Ascending aorta (tissue), 2 donors: Measurements from ENCODE around the gene PLXDC1. TPM values are rescaled to one million over a fixed set of nuclear protein-coding genes. Genes with fewer than 3 reads are reported as not detected.
A peak's percentile ranks its signal among the peaks of the same experiment; 100 is the strongest.

Experiments used
- DNase-seq, 2 donors: peaks; one replicate each; pipeline ENCODE4 v3.0.0-alpha.2; 2019; ENCODE audit warnings: low spot score in 2 of 2
- H3K27ac ChIP-seq, 2 donors: fragments of 200-600 bp; sonication (generic); one replicate each; pipeline ENCODE4 v1.5.1; 2016 to 2017; ENCODE audit warnings: mild to moderate bottlenecking in 1 of 2
- H3K27me3 ChIP-seq: fragments of 200-600 bp; sonication (generic); one replicate; pipeline ENCODE4 v1.5.1; 2017
- H3K36me3 ChIP-seq, 2 donors: fragments of 200-600 bp; sonication (generic); one replicate each; pipeline ENCODE4 v1.5.1; 2016
- H3K4me1 ChIP-seq, 2 donors: fragments of 200-600 bp; sonication (generic); one replicate each; pipeline ENCODE4 v1.5.1; 2016 to 2017; ENCODE audit warnings: mild to moderate bottlenecking in 1 of 2
- H3K4me3 ChIP-seq, 2 donors: fragments of 200-600 bp; sonication (generic); one replicate each; pipeline ENCODE4 v1.5.1; 2016 to 2017; ENCODE audit warnings: mild to moderate bottlenecking in 1 of 2
- H3K9me3 ChIP-seq, 2 donors: fragments of 200-600 bp; sonication (generic); one replicate each; pipeline ENCODE4 v1.5.1; 2016
- intact Hi-C: fragments of 100-400 bp; cut with DNase I; formaldehyde crosslinking; loops from one replicate; pipeline ENCODE4 v1.15.1; 2023
- total RNA-seq: library from RNA; depleted of rRNA; stranded (reverse); fragments of >200 nt; gene quantifications from one replicate; pipeline ENCODE4 v1.1.0, GENCODE V29; 2016
- TF ChIP-seq, protein P1 (sequence below), 3 experiments: fragments of 200-600 bp in 2 of 3; fragments of 450-650 bp in 1 of 3; sonication (generic) in 2 of 3; IDR thresholded peaks; one replicate each; pipeline ENCODE4 v1.5.1; 2016 to 2019; ENCODE audit warnings: antibody characterized with exemption in 3 of 3, mild to moderate bottlenecking in 1 of 3, moderate library complexity in 1 of 3

The PLXDC1 gene
- total RNA-seq, 1 donor from 2014 or later, result 23.8 TPM

DNA sequence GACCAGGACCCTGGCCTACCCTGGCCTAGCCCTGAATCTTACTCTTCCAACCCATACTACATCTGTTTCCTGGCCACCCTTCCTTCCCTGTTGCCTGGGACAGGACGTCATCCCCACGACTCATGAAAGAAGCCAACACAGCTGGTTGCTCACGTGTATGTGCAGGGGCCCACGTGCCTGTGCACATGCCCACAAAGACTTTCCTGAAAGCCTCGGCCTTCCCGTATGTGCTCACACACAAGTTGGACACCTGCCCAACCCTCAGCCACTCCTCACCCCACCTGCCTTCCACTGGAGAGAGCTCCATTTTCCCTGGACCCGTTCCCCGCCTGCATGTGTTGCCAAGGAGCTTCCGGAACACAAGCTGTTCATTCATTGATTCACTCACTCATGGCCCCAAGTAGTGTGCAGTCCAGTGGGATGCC lies 7.0 kb downstream of the PLXDC1 start:
- intact Hi-C loops, result no loop called here
- peak overlapping the region in 1 of 2 donors; percentile 56 for H3K27ac ChIP-seq
- peak; percentile 25 to 81 for DNase-seq

DNA sequence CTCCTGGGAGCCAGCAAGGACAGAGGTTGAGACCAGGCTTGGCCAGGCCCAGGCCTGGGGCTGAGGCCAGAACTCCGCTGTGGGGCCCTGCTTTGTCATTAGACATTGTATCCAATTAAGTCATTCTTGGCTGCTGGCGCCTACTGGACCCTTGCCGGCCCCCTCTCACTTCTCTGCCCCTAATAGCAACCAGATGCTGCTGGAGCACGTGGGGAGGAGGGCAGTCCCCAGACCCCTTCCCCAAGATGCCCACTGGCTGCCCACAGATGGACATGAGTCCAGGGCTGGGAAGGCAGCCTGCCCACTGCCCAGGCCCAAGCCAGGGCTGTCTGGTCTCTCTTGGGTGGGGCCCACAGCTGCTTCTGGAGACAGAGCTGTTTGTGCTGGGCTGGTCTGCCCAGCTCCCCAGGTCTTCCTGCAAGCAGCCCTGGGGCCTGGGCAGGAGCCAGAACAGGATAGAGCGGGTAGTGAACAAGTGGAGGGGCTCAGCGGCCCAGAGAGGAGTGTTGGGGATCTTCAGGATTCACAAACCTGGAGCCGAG lies 7.8 kb downstream of the PLXDC1 start:
- H3K27ac ChIP-seq, result peak overlapping the region; percentile 16 to 56

More for the DNA sequence above, 7.0 kb downstream of the PLXDC1 start:
- no peak overlapping the region for H3K4me3 ChIP-seq
- no peaks in the 10 kb centered on the region for H3K36me3 ChIP-seq
- no peaks in the 10 kb centered on the region for H3K4me1 ChIP-seq
- H3K9me3 ChIP-seq, result no peaks in the 10 kb centered on the region
- no peaks in the 10 kb centered on the region for H3K27me3 ChIP-seq
- TF ChIP-seq, protein P1, sequence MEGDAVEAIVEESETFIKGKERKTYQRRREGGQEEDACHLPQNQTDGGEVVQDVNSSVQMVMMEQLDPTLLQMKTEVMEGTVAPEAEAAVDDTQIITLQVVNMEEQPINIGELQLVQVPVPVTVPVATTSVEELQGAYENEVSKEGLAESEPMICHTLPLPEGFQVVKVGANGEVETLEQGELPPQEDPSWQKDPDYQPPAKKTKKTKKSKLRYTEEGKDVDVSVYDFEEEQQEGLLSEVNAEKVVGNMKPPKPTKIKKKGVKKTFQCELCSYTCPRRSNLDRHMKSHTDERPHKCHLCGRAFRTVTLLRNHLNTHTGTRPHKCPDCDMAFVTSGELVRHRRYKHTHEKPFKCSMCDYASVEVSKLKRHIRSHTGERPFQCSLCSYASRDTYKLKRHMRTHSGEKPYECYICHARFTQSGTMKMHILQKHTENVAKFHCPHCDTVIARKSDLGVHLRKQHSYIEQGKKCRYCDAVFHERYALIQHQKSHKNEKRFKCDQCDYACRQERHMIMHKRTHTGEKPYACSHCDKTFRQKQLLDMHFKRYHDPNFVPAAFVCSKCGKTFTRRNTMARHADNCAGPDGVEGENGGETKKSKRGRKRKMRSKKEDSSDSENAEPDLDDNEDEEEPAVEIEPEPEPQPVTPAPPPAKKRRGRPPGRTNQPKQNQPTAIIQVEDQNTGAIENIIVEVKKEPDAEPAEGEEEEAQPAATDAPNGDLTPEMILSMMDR (IDR thresholded peaks at IDR 0.05), result no peak

DNA sequence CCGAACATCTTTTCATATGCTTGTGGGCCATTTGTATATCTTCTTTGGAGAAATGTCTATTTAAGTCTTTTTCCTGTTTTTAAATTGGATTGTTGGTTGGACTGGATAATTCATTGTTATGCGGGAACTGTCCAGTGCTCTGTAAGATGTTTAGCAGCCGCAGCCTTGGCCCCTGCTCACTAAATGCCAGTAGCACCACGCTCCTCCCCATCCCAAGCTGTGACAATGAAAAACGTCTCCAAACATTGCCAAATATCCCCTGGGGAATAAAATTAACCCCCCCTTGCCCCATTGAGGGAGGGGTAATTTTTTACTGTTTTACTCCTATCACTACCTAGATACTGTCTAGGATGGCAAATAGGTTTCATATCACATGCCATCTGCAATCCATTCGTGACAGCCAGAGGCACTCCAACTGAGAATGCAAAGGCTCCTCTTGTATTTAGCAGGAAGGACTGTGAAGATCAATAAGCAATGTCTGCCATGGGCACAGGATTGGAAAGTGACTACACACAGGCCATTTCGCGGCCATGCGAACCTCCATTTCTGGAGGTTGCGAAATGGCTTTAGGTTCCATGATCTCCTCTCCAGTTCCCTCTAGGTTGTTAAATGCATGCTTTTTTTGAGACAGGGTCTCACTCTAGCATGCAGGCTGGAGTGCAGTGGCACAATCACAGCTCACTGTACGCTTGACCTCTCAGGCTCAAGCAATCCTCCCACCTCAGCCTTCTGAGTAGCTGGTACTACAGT lies 9.3 kb downstream of the PLXDC1 start:
- Histone ChIP-seq H3K27ac (no peak overlapping the region), H3K4me1 (no peaks in the 10 kb centered on the region), H3K9me3 (no peaks in the 10 kb centered on the region), H3K4me3 (no peak overlapping the region), H3K36me3 (no peaks in the 10 kb centered on the region), H3K27me3 (no peaks in the 10 kb centered on the region)
- intact Hi-C loops, result no loop called here
- DNase-seq, result no peak
- TF ChIP-seq, protein P1 (IDR thresholded peaks at IDR 0.05), result no peak

More for the DNA sequence above, 7.8 kb downstream of the PLXDC1 start:
- intact Hi-C loops, result no loop called here
- TF ChIP-seq, protein P1 (IDR thresholded peaks at IDR 0.05), result no peak
- H3K4me1 ChIP-seq, result no peaks in the 10 kb centered on the region
- H3K4me3 ChIP-seq, result no peak overlapping the region
- no peaks in the 10 kb centered on the region for H3K36me3 ChIP-seq
- H3K9me3 ChIP-seq, result no peaks in the 10 kb centered on the region
- no peaks in the 10 kb centered on the region for H3K27me3 ChIP-seq
- DNase-seq, result no peak

DNA sequence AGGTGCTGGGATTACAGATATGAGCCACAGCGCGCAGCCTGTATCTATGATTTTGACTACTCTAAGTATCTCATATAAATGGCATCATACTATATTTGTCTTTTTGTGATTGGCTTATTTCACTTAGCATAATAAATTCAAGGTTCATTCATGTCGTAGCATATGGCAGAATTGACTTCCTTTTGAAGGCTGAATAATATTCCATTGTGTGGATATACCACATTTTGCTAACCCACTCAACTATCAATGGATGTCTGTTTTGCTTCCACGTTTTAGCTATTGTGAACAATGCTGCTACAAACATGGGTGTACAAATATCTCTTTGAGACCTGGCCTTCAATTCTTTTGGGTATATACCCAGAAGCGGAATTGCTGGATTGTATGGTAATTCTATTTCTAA lies 10.1 kb downstream of the PLXDC1 start:
- DNase-seq, result no peak
- TF ChIP-seq, protein P1 (IDR thresholded peaks at IDR 0.05), result no peak
- Histone ChIP-seq H3K4me1 (no peaks in the 10 kb centered on the region), H3K4me3 (no peak overlapping the region), H3K27ac (no peak overlapping the region), H3K36me3 (no peaks in the 10 kb centered on the region), H3K27me3 (no peaks in the 10 kb centered on the region), H3K9me3 (no peaks in the 10 kb centered on the region)
- intact Hi-C loops, result no loop called here

DNA sequence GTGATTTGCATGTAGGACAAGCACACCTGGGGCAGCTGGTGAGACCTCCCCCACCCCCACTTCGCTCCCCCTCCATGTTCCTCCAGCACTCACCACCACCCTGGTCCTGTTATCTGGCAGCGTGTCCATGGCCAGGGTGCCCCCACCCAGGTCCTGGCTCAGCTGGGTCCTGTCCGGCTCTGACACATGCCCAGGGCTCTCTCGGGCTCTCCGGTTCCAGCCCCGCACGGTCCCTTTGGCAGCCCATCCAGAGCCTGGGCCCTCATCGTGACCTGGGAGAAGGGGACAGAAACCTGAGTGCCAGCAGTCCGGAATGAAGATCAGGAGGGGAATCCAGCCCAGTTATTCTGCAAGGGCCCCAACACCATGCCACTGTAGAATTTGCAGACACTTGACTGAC lies 11.9 kb downstream of the PLXDC1 start:
- DNase-seq, result no peak
- intact Hi-C loops, result no loop called here
- Histone ChIP-seq H3K4me3 (no peak overlapping the region), H3K27ac (no peak overlapping the region), H3K9me3 (no peaks in the 10 kb centered on the region), H3K27me3 (no peaks in the 10 kb centered on the region), H3K4me1 (no peaks in the 10 kb centered on the region), H3K36me3 (no peaks in the 10 kb centered on the region)
- TF ChIP-seq, protein P1 (IDR thresholded peaks at IDR 0.05), result no peak
